ENCODE data around the gene ATP8A2. TPM values are rescaled to one million over a fixed set of nuclear protein-coding genes. Genes with fewer than 3 reads are reported as not detected.

ATP8A2 gene
- total RNA-seq (2022) = 0.26 and 0.34 TPM in 2 replicates
- percentile 20 among the genes with signal in this experiment for Bru-seq, nascent RNA
- BruChase-seq, experiment 1, labeled RNA remaining after a 6-hour chase = percentile 17 among the genes with signal in this experiment
- percentile 19 among the genes with signal in this experiment for BruChase-seq, experiment 2, labeled RNA remaining after a 2-hour chase
- long read RNA-seq, partial matches to known transcripts = 0 of 2 reads
- long read RNA-seq, other reads (novel, unspliced or antisense) = 2 of 2 reads

- no peak for DNase-seq (ENCODE audit: unreplicated experiment)
- no peaks in the 10 kb centered on the region for H3K4me1 Mint-ChIP-seq (ENCODE audit: insufficient read depth, unreplicated experiment)
- peaks cover 47% of the 10 kb centered on the region for H3K27me3 Mint-ChIP-seq (ENCODE audit: insufficient read depth, unreplicated experiment)
- H3K36me3 Mint-ChIP-seq (ENCODE audit: insufficient read depth, unreplicated experiment) = no peaks in the 10 kb centered on the region
- H3K4me3 Mint-ChIP-seq (ENCODE audit: unreplicated experiment) = no peak within 1 kb of the TSS
- ChIA-PET POLR2A (no interaction called here), CTCF (interaction anchor here (0.6 kb wide), 1 partner anchor 292 kb away, joined by 3 read pairs; no protein-coding TSS in a partner anchor)
- TF ChIP-seq CTCF (IDR thresholded peaks at IDR 0.05; ENCODE audit: unreplicated experiment) = no peak
- intact Hi-C loops (cut with micrococcal nuclease) = no loop called here
- no peaks in the 10 kb centered on the region for H3K9me3 Mint-ChIP-seq (ENCODE audit: unreplicated experiment)
- no TSS peak for BruUV-seq (replicated peaks)
- no peak within 1 kb of the TSS for H3K27ac Mint-ChIP-seq (ENCODE audit: low read depth, unreplicated experiment)
These were observed at the start of gene ATP8A2 for GRCh38 chr13:25371875-25372283. Gene ATP8A2, plus strand, starts transcription at chr13:25371974. Its CDS starts 239 bp downstream, at chr13:25372213.

- Mint-ChIP-seq H3K27ac (ENCODE audit: low read depth, unreplicated experiment) (no peak overlapping the region), H3K36me3 (ENCODE audit: insufficient read depth, unreplicated experiment) (peaks cover 77% of the 10 kb centered on the region), H3K27me3 (ENCODE audit: insufficient read depth, unreplicated experiment) (no peaks in the 10 kb centered on the region)
These were observed 47.7 kb upstream of the ATP8A2 start for GRCh38 chr13:25324100-25324499.

GRCh38 chr13:25329706-25330105 is 42.1 kb upstream of the ATP8A2 start:
- ChIA-PET CTCF (no interaction called here), POLR2A (interaction anchor here (0.7 to 1.7 kb wide), 3 partner anchors 11 to 483 kb away, joined by 4 to 8 read pairs (median 5); no protein-coding TSS in a partner anchor)
- Mint-ChIP-seq H3K27ac (ENCODE audit: low read depth, unreplicated experiment) (no peak overlapping the region), H3K4me3 (ENCODE audit: unreplicated experiment) (no peak overlapping the region), H3K27me3 (ENCODE audit: insufficient read depth, unreplicated experiment) (no peaks in the 10 kb centered on the region), H3K9me3 (ENCODE audit: unreplicated experiment) (no peaks in the 10 kb centered on the region), H3K36me3 (ENCODE audit: insufficient read depth, unreplicated experiment) (peaks cover 93% of the 10 kb centered on the region), H3K4me1 (ENCODE audit: insufficient read depth, unreplicated experiment) (no peaks in the 10 kb centered on the region)
- TF ChIP-seq CTCF (IDR thresholded peaks at IDR 0.05; ENCODE audit: unreplicated experiment) = no peak
- intact Hi-C loops (cut with micrococcal nuclease) = no loop called here
- BruUV-seq (replicated peaks) = no TSS peak
- peak; percentile 79 for DNase-seq (ENCODE audit: unreplicated experiment)

More at GRCh38 chr13:25324100-25324499, 47.7 kb upstream of the ATP8A2 start:
- Mint-ChIP-seq H3K4me3 (ENCODE audit: unreplicated experiment) (no peak overlapping the region), H3K4me1 (ENCODE audit: insufficient read depth, unreplicated experiment) (peaks cover under 1% of the 10 kb centered on the region), H3K9me3 (ENCODE audit: unreplicated experiment) (no peaks in the 10 kb centered on the region)
- no peak for TF ChIP-seq CTCF (IDR thresholded peaks at IDR 0.05; ENCODE audit: unreplicated experiment)
- ChIA-PET CTCF (no interaction called here), POLR2A (interaction anchor here (1.5 to 2.6 kb wide), 2 partner anchors 9 to 21 kb away, joined by 9 to 10 read pairs; no protein-coding TSS in a partner anchor)
- intact Hi-C loops (cut with micrococcal nuclease) = no loop called here
- BruUV-seq (replicated peaks) = no TSS peak
- DNase-seq (ENCODE audit: unreplicated experiment) = no peak

GRCh38 chr13:25330541-25330940 is 41.2 kb upstream of the ATP8A2 start:
- no peak for DNase-seq (ENCODE audit: unreplicated experiment)
- Mint-ChIP-seq H3K27ac (ENCODE audit: low read depth, unreplicated experiment) (no peak overlapping the region), H3K4me1 (ENCODE audit: insufficient read depth, unreplicated experiment) (no peaks in the 10 kb centered on the region), H3K4me3 (ENCODE audit: unreplicated experiment) (no peak overlapping the region), H3K9me3 (ENCODE audit: unreplicated experiment) (no peaks in the 10 kb centered on the region), H3K36me3 (ENCODE audit: insufficient read depth, unreplicated experiment) (peaks cover 86% of the 10 kb centered on the region), H3K27me3 (ENCODE audit: insufficient read depth, unreplicated experiment) (no peaks in the 10 kb centered on the region)
- no TSS peak for BruUV-seq (replicated peaks)
- CTCF ChIA-PET = no interaction called here
- POLR2A ChIA-PET = interaction anchor here (1.7 kb wide), 1 partner anchor 26 kb away, joined by 8 read pairs; no protein-coding TSS in a partner anchor
- intact Hi-C loops (cut with micrococcal nuclease) = no loop called here
- TF ChIP-seq CTCF (IDR thresholded peaks at IDR 0.05; ENCODE audit: unreplicated experiment) = no peak

Measured in MCF 10A (cell line).